ENCODE data around the gene SH3GLB2. TPM values are rescaled to one million over a fixed set of nuclear protein-coding genes. Genes with fewer than 3 reads are reported as not detected.

Gene SH3GLB2
- total and polyA plus RNA-seq, 4 donors: 51.3 to 110 (median 71.7) TPM

- no peak overlapping the region for H3K4me3 ChIP-seq
- no peak overlapping the region for H3K9ac ChIP-seq (ENCODE audit: insufficient read depth in 1 of 2, low read length in 2 of 2)
- H3K4me1 ChIP-seq (ENCODE audit: control insufficient read depth in 5 of 5, insufficient read depth in 5 of 5, low read length in 5 of 5): no peaks in the 10 kb centered on the region
- 90 to 94% methylated on average over 21 of the region's 21 CpGs for WGBS, 2 donors
- ATAC-seq (ENCODE audit: insufficient read depth, low FRiP score) (no peak), DNase-seq (no peak)
- TF ChIP-seq CTCF (IDR thresholded peaks at IDR 0.05; ENCODE audit: control extremely low read depth, extremely low read depth): no peak
- H3K9me3 ChIP-seq (ENCODE audit: control insufficient read depth in 4 of 4, insufficient read depth in 3 of 4, low read length in 3 of 4): peaks cover 0 to 2% (median 0%) of the 10 kb centered on the region in 4 donors
- no peak overlapping the region for H3K27ac ChIP-seq (ENCODE audit: low read depth in 1 of 2, low read length in 1 of 2)
- peaks cover 8 to 37% (median 9%) of the 10 kb centered on the region in 4 donors for H3K36me3 ChIP-seq (ENCODE audit: control insufficient read depth in 4 of 4, insufficient read depth in 4 of 4, low read length in 4 of 4)
- no peaks in the 10 kb centered on the region for H3K27me3 ChIP-seq (ENCODE audit: control insufficient read depth in 3 of 3, insufficient read depth in 3 of 3, low read length in 2 of 3)
These were observed 31.0 kb upstream of the SH3GLB2 start for GRCh38 chr9:129058965-129059795.

DNA sequence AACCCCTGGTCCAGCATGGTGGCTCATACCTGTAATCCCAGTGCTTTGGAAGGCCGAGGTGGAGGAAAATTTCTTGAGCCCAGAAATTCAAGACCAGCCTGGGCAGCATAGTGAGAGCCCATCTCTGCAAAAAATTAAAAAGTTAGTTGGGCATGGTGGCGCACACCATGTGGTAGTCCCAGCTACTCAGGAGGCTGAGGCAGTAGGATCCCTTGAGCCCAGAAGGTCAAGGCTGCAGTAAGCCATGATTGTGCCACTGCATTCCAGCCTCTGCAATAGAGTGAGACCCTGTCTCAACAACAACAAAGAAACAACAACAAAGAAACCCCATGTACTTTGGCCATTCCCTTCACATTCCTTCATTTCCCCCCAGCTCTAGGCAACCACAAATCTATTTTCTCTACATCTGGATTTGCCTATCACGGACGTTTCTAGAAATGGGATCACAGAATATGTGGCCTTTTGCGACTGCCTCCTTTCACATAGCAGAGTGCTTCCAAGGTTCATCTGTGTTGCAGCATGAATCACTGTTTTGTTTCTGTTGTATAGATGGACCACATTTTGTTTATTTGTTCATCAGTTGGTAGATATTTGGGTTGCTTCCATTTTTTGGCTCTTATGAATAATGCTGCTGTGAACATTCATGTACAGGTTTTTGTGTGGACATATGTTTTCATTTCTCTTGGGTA is 26.2 kb upstream of the SH3GLB2 start:
- DNase-seq: no peak
- Histone ChIP-seq H3K36me3 (ENCODE audit: control insufficient read depth in 4 of 4, insufficient read depth in 4 of 4, low read length in 4 of 4) (peaks cover 1 to 20% (median 8%) of the 10 kb centered on the region in 4 donors), H3K4me1 (ENCODE audit: control insufficient read depth in 5 of 5, insufficient read depth in 5 of 5, low read length in 5 of 5) (peaks cover 0 to 2% (median 0%) of the 10 kb centered on the region in 5 donors), H3K27ac (ENCODE audit: low read depth in 1 of 2, low read length in 1 of 2) (no peak overlapping the region), H3K9ac (ENCODE audit: insufficient read depth in 1 of 2, low read length in 2 of 2) (no peak overlapping the region), H3K4me3 (no peak overlapping the region), H3K27me3 (ENCODE audit: control insufficient read depth in 3 of 3, insufficient read depth in 3 of 3, low read length in 2 of 3) (no peaks in the 10 kb centered on the region), H3K9me3 (ENCODE audit: control insufficient read depth in 4 of 4, insufficient read depth in 3 of 4, low read length in 3 of 4) (no peaks in the 10 kb centered on the region)
- no peak for TF ChIP-seq CTCF (IDR thresholded peaks at IDR 0.05; ENCODE audit: control extremely low read depth, extremely low read depth)
- no peak for ATAC-seq (ENCODE audit: insufficient read depth, low FRiP score)
- 86 to 97% methylated on average over 5 of the region's 5 CpGs for WGBS, 2 donors

DNA sequence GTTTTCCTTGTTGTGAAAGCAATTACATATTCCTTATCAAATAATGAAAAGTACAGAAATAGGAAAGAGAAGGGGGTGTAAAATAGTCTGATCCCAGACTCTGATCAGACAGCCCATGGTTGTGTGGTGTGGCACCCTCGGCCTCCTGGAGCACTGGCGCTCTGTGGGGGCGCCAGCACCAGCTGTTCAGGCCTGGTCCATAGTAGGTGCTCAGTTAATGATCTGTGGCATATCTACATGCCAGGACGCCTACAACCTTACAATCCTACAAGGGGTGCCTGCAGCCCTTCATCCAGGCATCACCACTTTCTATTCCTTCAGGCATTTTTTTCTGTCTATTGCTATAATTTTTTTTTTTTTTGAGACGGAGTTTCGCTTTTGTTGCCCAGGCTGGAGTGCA is 24.9 kb upstream of the SH3GLB2 start:
- no peak for TF ChIP-seq CTCF (IDR thresholded peaks at IDR 0.05; ENCODE audit: control extremely low read depth, extremely low read depth)
- Histone ChIP-seq H3K9ac (ENCODE audit: insufficient read depth in 1 of 2, low read length in 2 of 2) (no peak overlapping the region), H3K27me3 (ENCODE audit: control insufficient read depth in 3 of 3, insufficient read depth in 3 of 3, low read length in 2 of 3) (no peaks in the 10 kb centered on the region), H3K9me3 (ENCODE audit: control insufficient read depth in 4 of 4, insufficient read depth in 3 of 4, low read length in 3 of 4) (no peaks in the 10 kb centered on the region), H3K36me3 (ENCODE audit: control insufficient read depth in 4 of 4, insufficient read depth in 4 of 4, low read length in 4 of 4) (peaks cover 3 to 29% (median 12%) of the 10 kb centered on the region in 4 donors), H3K4me3 (no peak overlapping the region), H3K27ac (ENCODE audit: low read depth in 1 of 2, low read length in 1 of 2) (peak overlapping the region in 1 of 2 donors; percentile 52), H3K4me1 (ENCODE audit: control insufficient read depth in 5 of 5, insufficient read depth in 5 of 5, low read length in 5 of 5) (peaks cover 0 to 2% (median 0%) of the 10 kb centered on the region in 5 donors)
- WGBS, 2 donors: 80 to 89% methylated on average over 6 of the region's 6 CpGs
- DNase-seq (no peak), ATAC-seq (ENCODE audit: insufficient read depth, low FRiP score) (no peak)
